Measurements from ENCODE around the gene MCC.

The MCC gene

GRCh38 chr5:113002423-113002822 lies 485.8 kb downstream of the MCC start:
- DNase-seq = no peak

- DNase-seq = no peak
Observed at GRCh38 chr5:113000466-113000865, 487.8 kb downstream of the MCC start.

GRCh38 chr5:112998296-112998695 lies 490.0 kb downstream of the MCC start:
- DNase-seq = no peak

GRCh38 chr5:112996830-112997374 lies 491.4 kb downstream of the MCC start:
- DNase-seq = no peak

GRCh38 chr5:112995764-112996618 lies 492.3 kb downstream of the MCC start:
- DNase-seq = peak; percentile 75

- DNase-seq = no peak
Observed at GRCh38 chr5:112986224-112986623, 502.0 kb downstream of the MCC start.

- DNase-seq = no peak
Observed at GRCh38 chr5:112983363-112983762, 504.9 kb downstream of the MCC start.

- no peak for DNase-seq
Observed at GRCh38 chr5:112979723-112980122, 508.5 kb downstream of the MCC start.

GRCh38 chr5:112978836-112979235 lies 509.4 kb downstream of the MCC start:
- DNase-seq = no peak

GRCh38 chr5:112977440-112977861 lies 510.8 kb downstream of the MCC start:
- DNase-seq = no peak

- peak; percentile 99 for DNase-seq
Observed at GRCh38 chr5:112976432-112977309, 511.6 kb downstream of the MCC start, which contains the start of gene DCP2. TSS of gene DCP2 (plus strand) at chr5:112976798. CDS start at chr5:112976934, 136 bp downstream.

- DNase-seq = peak; percentile 43
Observed at GRCh38 chr5:112975721-112976431, 512.4 kb downstream of the MCC start.

GRCh38 chr5:112974901-112975300 lies 513.4 kb downstream of the MCC start:
- no peak for DNase-seq

GRCh38 chr5:112973904-112974303 lies 514.3 kb downstream of the MCC start:
- no peak for DNase-seq

- no peak for DNase-seq
Observed at GRCh38 chr5:112973036-112973435, 515.2 kb downstream of the MCC start.

Data from activated CD4-positive, alpha-beta T cell treated with anti-CD3 and anti-CD28 coated beads, Interleukin-10, Interleukin-2, amounts not matched to agents 100 ng/mL and 50 ng/mL, durations not matched to agents 16 hours and 8 hours (primary cell).